A549 treated with GW870086 at 1 μM for 4 hours (cell line): ENCODE results near the gene UBAP1. TPM values are rescaled to one million over a fixed set of nuclear protein-coding genes. Genes with fewer than 3 reads are reported as not detected.

Source experiments
- total RNA-seq: library from RNA; stranded (reverse); fragments of 200-300 nt; extraction: Qiagen RNA extraction; gene quantifications from 5 replicates; pipeline ENCODE4 v1.2.3, GENCODE V29; 2022; ENCODE audit warnings: low read depth

UBAP1 gene
- total RNA-seq, result 47.0 to 53.4 TPM (median 50.4 TPM) in 5 replicates

GRCh38 chr9:34178436-34179212 is at the start of gene UBAP1:
Gene UBAP1 (plus strand): TSS chr9:34179043. CDS start chr9:34220915, 41,872 bp downstream.

Other genes with a start within 250 kb of the UBAP1 start
- gene UBAP2, start 130.2 kb upstream of the UBAP1 start, total RNA-seq, result 37.1 to 44.5 TPM (median 44.0 TPM) in 5 replicates
- gene DCAF12, start 52.3 kb upstream of the UBAP1 start, total RNA-seq, result 33.7 to 42.4 TPM (median 40.9 TPM) in 5 replicates
- gene KIF24, start 150.2 kb downstream of the UBAP1 start, total RNA-seq, result 2.7 to 3.8 TPM (median 3.2 TPM) in 5 replicates
- 23.3 to 27.4 TPM (median 24.8 TPM) in 5 replicates for gene NUDT2, start 150.5 kb downstream of the UBAP1 start, total RNA-seq
- gene MYORG, start 197.9 kb downstream of the UBAP1 start, total RNA-seq, result 3.3 to 5.2 TPM (median 4.6 TPM) in 5 replicates